Coronary artery (tissue), 2 donors: ENCODE measurements around the gene ZNF692.

ENCODE experiments used
- DNase-seq: peaks from one replicate; pipeline ENCODE4 v3.0.0-alpha.2; 2017; ENCODE audit warnings: low spot score
- H3K27ac ChIP-seq, 2 donors: fragments of 200-600 bp; sonication (generic); one replicate each; pipeline ENCODE4 v1.5.1; 2016 to 2019
- H3K4me3 ChIP-seq: fragments of 200-600 bp; sonication (generic); 2 replicates; pipeline ENCODE4 v1.5.1; 2016; ENCODE audit warnings: mild to moderate bottlenecking, moderate library complexity
- CTCF ChIP-seq: fragments of 200-600 bp; sonication (generic); IDR thresholded peaks from one replicate; pipeline ENCODE4 v1.5.1; 2019; ENCODE audit warnings: antibody characterized with exemption

Gene ZNF692

DNA sequence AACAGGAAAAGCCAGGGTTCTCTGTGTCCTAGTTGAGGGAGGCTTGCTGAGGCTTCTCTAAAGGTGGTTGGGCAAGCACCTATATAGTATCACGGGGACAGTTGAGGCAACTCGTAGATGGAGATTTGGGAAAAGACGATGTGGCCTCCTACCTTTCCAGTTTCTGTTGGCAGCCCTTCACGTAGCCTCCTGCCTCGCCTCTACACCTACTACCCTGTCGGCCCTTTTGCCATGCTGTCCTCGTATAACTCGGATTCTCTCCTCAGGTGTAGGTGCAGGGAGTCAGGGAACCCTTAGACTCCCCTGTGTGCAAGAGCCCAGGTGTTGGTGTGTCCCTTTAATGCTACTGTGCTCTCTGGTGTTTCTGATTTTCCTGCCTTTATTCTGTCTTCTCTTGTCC lies 10.3 kb downstream of the ZNF692 start:
- Histone ChIP-seq H3K27ac (no peak overlapping the region), H3K4me3 (no peak overlapping the region)
- no peak for TF ChIP-seq CTCF
- no peak for DNase-seq

DNA sequence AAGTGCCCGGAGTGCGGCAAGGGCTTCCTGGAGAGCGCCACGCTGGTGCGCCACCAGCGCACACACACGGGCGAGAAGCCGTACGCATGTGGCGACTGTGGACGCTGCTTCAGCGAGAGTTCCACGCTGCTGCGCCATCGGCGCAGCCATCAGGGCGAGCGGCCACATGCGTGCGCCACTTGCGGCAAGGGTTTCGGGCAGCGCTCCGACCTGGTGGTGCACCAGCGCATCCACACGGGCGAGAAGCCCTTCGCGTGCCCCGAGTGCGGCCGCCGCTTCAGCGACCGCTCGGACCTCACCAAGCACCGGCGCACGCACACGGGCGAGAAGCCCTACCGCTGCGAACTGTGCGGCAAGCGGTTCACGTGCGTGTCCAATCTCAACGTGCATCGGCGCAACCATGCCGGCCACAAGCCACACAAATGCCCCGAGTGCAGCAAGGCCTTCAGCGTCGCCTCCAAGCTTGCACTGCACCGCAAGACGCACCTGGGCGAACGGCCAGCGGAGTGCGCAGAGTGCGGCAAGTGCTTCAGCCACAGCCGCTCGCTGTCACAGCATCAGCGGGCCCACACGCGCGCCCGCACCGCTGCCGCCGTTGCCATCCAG lies 10.8 kb downstream of the ZNF692 start:
- DNase-seq: no peak
- Histone ChIP-seq H3K27ac (no peak overlapping the region), H3K4me3 (no peak overlapping the region)
- TF ChIP-seq CTCF: no peak

GRCh38 chr1:248847181-248847955 lies 11.5 kb downstream of the ZNF692 start:
- TF ChIP-seq CTCF: no peak
- no peak overlapping the region for H3K27ac ChIP-seq
- H3K4me3 ChIP-seq: no peak overlapping the region
- DNase-seq: no peak

DNA sequence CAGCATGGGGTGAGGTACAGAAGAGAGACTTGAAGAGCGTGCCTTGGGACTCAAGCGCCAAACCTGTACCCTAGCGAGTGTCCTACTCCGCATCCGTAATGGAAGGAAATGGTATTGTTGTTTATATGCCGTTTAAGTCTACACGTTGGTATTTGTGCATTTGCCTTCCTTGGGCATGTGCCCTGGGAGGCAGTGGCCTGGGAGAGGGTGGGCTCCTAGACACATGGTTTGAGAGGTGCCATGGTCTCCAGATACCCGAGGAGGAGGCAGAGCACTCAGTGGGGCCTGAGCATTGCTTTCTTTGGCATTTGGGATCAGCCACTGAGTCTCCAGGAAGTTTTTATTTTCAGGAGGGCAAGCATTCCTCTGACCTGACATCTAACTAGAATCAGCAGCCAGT lies 14.4 kb downstream of the ZNF692 start:
- DNase-seq: no peak
- TF ChIP-seq CTCF: no peak
- Histone ChIP-seq H3K4me3 (no peak overlapping the region), H3K27ac (no peak overlapping the region)

DNA sequence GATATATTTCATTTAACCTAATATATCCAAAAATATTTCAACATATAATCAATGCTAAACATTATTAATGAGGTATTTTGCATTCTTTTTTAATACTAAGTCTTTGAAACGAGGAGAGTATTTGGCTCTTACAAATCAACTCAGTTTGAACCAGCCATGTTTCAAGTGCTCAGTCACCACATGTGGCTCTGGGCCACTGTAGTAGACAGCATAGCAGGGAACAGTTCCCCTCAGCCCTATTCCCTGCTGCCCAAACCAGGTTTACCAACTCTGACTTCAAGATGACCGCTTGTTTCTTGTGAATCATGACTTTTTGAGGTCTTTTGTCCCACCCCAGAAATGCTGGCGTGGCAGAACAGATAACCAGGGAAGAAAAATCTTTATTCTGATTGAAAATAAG lies 15.2 kb downstream of the ZNF692 start:
- DNase-seq: no peak
- Histone ChIP-seq H3K4me3 (no peak overlapping the region), H3K27ac (no peak overlapping the region)
- TF ChIP-seq CTCF: no peak

- Histone ChIP-seq H3K4me3 (no peak overlapping the region), H3K27ac (peak overlapping the region; percentile 0 to 73)
- no peak for DNase-seq
- no peak for TF ChIP-seq CTCF
Observed at GRCh38 chr1:248842781-248843331, 16.0 kb downstream of the ZNF692 start.
